ENCODE results near the gene RABL3. TPM values are rescaled to one million over a fixed set of nuclear protein-coding genes. Genes with fewer than 3 reads are reported as not detected.
A peak's percentile ranks its signal among the peaks of the same experiment; 100 is the strongest.
"Not testable (repeated sequence)": the region's sequence is repeated elsewhere in the genome, so short reads cannot be mapped to it uniquely, and the experiment has no call there.

Gene RABL3
- total RNA-seq, 2 donors from 2014 or later: 15.2 to 19.4 TPM

DNA sequence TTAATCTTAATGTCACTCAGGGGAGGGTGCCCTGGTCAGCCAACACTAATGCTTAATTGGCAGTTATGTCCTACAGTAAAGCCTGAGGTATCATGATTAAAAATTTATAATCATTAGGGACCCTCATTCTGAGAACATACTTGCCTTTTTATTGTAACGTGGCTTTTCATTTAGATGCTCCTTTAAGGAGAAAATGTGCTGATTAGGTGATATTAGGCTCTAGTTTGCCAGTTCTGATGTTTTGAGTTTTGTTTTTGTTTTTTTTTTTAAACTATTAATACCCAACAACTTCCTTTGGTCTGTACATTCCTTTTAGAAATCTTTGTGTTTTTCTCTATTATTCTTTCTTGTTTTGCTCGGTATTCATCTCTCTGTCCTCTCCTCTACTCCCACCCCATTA is 10.5 kb upstream of the RABL3 start:
- DNase-seq (no peak), ATAC-seq (no peak)
- intact Hi-C loops (cut with DNase I): no loop called here

- DNase-seq (no peak), ATAC-seq (no peak)
- intact Hi-C loops (cut with DNase I): no loop called here
These were observed 9.9 kb upstream of the RABL3 start for GRCh38 chr3:120752230-120752629.

DNA sequence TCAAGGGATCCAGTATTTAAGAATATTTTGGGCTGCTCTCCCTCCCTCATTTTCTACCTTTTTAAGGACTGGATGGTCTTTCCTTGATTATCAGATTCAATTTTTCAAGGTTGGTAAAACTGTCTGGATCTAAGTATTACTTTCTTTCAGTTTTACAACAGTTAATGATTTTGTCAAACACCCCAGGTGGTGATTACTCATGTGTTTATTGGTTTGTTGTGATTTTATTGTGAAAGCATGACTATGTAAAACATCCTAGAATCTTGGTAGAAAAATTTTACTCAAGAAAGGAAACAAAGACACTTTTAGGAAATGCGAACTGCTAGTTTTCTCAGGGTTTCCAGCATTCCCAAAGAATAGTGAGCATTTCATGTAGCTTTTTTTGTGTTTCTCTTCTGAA is 7.5 kb upstream of the RABL3 start:
- DNase-seq (no peak), ATAC-seq (no peak)
- intact Hi-C loops (cut with DNase I): loop anchor here in 1 of 2 donors (10.0 kb wide), 1 partner anchor 155 kb away; the partner anchor contains the start of gene NDUFB4

GRCh38 chr3:120745466-120745865 is 3.1 kb upstream of the RABL3 start:
- intact Hi-C loops (cut with DNase I): loop anchor here in 1 of 2 donors (10.0 kb wide), 1 partner anchor 151 kb away; the partner anchor contains the start of gene NDUFB4

GRCh38 chr3:120743556-120744195 is 1.4 kb upstream of the RABL3 start:
- ATAC-seq (no peak), DNase-seq (no peak)
- intact Hi-C loops (cut with DNase I): loop anchor here in 1 of 2 donors (10.0 kb wide), 1 partner anchor 149 kb away; the partner anchor contains the start of gene NDUFB4

More at GRCh38 chr3:120745466-120745865, 3.1 kb upstream of the RABL3 start:
- DNase-seq: no peak
- no peak for ATAC-seq

GRCh38 chr3:120742849-120743365 is 591 bp upstream of the RABL3 start:
- ATAC-seq (peak; percentile 10 to 33), DNase-seq (no peak)
- intact Hi-C loops (cut with DNase I): loop anchor here in 1 of 2 donors (10.0 kb wide), 1 partner anchor 148 kb away; the partner anchor contains the start of gene NDUFB4

DNA sequence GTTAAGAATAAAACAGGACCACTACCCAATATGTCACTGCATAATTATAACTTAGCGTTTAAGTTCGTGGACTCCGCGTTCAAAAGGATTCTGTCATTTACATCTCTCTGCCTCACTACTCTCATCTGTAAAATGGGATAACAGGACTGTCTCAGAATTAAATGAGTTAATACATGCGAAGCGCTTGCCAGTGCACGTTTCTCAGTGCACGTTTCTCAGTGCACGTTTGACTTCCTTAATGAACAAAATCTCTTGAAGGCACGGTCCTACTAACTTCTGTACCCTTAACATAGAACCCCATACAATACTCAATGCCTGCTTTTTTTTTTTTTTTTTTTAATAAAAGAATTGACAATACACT is 499 bp downstream of the RABL3 start:
- no peak for DNase-seq
- intact Hi-C loops (cut with DNase I): loop anchor here in 1 of 2 donors (10.0 kb wide), 1 partner anchor 147 kb away; the partner anchor contains the start of gene NDUFB4
- ATAC-seq: peak in 1 of 2 donors; percentile 7

DNA sequence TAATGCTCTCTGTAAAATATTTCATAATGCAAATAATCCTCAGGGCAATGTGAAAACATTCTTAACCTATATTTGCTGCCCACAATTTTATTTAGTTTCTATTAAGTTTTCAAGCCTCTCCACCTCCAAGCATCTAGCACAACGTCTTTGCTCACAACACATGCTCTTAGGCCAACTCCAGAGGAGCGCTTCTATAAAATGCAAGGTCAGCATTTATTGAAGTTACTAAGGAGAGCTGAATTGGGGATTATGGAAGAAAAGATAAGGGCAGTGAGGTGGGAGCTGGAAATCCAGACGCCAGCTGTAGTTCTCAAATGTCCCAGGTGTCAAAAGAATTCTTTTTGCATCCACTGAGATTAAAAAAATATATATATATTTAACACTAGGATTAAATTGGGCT is 996 bp downstream of the RABL3 start:
- intact Hi-C loops (cut with DNase I): loop anchor here in 1 of 2 donors (10.0 kb wide), 1 partner anchor 147 kb away; the partner anchor contains the start of gene NDUFB4
- DNase-seq (no peak), ATAC-seq (no peak)

DNA sequence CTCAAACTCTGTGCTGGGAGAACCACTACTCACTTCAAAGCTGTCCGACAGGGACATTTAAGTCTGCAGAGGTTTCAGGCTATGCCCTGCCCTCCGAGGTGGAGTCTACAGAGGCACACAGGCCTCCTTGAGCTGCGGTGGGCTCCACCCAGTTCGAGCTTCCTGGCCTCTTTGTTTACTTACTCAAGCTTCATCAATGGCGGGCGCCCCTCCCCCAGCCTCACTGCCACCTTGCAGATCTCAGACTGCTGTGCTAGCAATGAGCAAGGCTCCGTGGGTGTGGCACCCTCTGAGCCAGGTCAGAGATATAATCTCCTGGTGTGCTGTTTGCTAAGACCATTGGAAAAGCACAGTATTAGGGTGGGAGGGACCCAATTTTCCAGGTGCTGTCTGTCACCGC is 4.3 kb downstream of the RABL3 start:
- ATAC-seq; intact Hi-C loops (cut with DNase I); DNase-seq: not testable (repeated sequence)

DNA sequence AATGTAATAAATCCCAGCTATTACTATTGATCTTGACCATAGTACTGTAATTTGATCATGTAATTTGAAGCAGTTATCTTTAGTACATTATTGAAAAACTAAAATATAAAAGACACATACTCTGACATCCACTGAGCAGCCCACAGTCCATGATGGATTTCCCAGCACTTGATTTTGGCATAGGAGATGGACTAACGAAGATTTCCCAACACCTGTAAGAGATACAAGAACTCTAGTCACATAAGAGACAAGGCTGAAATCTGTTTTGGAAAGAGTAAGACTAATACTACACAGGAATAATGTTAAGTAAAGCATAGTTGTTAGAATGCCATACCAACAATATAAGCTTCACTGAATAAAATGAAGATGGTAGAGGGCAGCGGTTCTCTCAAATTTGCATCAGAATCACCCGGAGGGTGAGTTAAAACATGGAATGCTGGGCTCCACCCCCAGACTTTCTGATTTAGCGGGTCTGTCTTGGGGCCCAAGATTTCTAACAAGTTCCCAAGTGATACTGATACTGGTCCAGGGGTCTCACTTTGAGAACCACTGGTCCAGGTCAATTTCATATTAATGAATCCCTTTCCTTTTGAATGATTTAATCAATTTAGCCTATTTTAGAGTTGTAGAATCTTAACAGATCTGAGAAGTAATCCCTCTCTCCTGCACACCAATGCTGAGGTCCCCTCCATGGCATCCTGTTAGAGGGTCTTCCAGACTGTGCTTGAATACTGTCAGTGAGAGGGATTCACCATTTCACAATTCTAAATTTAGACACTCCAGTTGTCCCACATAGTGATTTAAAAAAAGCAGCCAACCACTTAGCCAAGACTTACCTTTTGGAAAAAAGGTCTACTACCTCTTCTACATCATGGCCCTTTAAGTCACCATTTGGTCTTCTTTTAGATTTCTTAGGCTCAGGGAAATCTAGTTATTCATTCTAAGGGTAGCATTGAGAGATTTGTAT is 11.5 kb downstream of the RABL3 start:
- ATAC-seq: no peak
- DNase-seq: no peak
- intact Hi-C loops (cut with DNase I): no loop called here

GRCh38 chr3:120726791-120727190 is 15.5 kb downstream of the RABL3 start:
- ATAC-seq: no peak
- intact Hi-C loops (cut with DNase I): no loop called here
- DNase-seq: no peak

DNA sequence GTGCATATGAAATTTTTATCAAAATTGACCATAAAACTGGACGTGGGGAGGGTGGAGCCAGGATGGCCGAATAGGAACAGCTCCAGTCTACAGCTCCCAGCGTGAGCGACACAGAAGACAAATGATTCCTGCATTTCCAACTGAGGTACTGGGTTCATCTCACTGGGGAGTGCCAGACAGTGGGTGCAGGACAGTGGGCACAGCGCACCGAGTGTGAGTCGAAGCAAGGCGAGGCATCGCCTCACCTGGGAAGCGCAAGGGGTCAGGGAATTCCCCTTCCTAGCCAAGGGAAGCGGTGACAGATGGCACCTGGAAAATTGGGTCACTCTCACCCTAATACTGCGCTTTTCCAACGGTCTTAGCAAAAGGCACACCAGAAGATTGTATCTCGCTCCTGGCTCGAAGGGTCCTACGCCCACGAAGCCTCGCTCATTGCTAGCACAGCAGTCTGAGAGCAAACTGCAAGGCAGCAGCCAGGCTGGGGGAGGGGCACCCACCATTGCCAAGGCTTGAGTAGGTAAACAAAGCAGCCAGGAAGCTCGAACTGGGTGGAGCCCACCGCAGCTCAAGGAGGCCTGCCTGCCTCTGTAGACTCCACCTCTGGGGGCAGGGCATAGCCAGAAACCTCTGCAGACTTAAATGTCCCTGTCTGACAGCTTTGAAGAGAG is 23.0 kb downstream of the RABL3 start:
- intact Hi-C loops (cut with DNase I); ATAC-seq: not testable (repeated sequence)
- peak; percentile 75 for DNase-seq

DNA sequence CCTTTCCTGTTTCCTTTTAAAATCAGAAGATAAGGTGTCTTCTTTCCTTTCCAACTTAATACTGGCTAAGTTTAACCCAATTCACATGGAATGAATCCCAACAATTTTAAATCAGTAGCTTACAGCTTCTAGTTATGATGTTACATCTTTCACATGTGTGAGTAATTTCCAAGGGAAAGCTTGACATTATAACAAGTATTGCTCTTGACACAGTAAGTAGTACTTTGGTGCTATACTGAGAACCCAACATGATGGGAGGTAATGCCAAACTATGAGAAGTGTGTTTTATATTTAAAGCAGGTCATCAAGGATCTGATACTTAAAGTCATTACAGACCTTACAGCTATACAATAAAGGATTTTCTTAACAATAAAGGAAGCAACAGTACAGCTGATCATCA is 29.1 kb downstream of the RABL3 start:
- DNase-seq (no peak), ATAC-seq (no peak)
- intact Hi-C loops (cut with DNase I): no loop called here

- DNase-seq (no peak), ATAC-seq (no peak)
- intact Hi-C loops (cut with DNase I): no loop called here
These were observed 31.9 kb downstream of the RABL3 start for GRCh38 chr3:120710369-120710768.

DNA sequence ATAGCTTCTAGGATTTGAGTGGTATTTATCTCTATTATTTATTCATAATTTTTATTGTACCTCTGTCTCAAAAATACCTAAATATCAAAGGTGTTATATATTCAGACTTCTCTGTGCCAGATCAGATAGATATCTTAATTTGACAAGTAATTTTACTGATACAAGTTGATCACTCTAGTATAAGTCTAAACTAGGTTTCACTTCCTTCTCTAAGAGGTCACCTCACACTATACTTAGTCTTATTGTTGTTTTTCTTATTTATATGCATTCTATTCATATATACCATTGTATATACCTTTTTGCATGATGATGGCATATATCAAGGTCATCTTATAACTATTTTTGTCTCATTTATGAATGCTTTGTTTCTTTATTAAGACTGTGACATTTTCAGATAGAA is 33.9 kb downstream of the RABL3 start:
- no peak for DNase-seq
- no peak for ATAC-seq
- intact Hi-C loops (cut with DNase I): no loop called here

- no peak for DNase-seq
- no peak for ATAC-seq
- intact Hi-C loops (cut with DNase I): no loop called here
These were observed 35.4 kb downstream of the RABL3 start for GRCh38 chr3:120706950-120707349.

DNA sequence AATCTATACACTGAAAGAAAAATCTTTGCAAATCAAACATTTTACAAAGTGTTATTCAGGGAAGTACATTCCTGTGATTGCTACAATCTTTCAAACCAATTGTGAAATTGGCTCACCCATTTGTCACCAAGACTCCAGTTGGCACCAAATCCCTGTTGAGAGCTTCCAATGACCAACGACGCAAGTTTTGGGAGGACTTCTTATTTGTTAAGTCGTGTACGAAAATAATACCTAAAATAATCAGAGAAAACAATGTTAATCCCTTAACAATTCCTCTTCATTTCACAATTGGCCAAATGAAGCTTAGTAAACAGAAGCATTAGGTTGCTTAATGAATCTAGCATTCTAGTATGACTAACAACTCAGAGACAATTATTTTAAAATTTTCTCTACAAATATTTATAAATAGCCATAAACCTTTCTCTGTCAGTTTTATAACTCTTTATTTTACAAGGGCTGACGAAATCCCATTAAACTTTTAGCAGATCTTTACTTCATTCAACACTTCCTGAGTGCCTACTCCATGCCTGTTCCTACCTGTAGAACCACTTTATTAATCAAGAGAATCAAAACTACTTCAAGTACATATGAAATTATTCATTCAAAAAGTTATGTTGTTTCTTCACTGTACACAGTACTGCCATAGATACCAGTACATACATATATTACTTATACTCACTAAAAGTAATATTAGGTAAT is 36.3 kb downstream of the RABL3 start:
- no peak for ATAC-seq
- no peak for DNase-seq
- intact Hi-C loops (cut with DNase I): no loop called here

DNA sequence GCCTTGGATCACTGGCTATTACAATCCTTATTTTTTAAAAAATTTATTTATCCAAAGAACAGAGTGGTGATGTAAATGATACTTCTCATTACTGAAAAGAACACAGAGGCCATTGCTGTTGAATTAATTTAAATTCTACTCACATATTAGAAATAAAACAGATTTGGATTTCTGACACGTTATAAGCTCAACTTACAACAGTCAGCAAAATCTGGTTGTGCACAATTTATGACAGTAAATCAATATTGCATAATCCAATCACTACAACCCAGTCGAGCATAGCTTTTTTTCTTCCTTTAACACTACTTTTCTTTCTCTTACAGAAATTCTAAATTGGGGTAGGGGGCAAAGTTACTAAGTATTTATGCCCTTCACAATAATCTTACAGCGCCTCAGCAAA is 43.0 kb downstream of the RABL3 start:
- no peak for DNase-seq
- intact Hi-C loops (cut with DNase I): no loop called here
- ATAC-seq: no peak

Data from left cardiac atrium (tissue), 4 donors.